GM12872 (cell line): Measurements from ENCODE around the gene C3orf80.

Source experiments
- TF ChIP-seq, protein P1 (sequence below): IDR thresholded peaks from 3 replicates; pipeline ENCODE4 v1.5.1; 2011; ENCODE audit warnings: low read depth, mild to moderate bottlenecking, low read length, moderate library complexity; ENCODE audit not compliant: insufficient read depth

The C3orf80 gene

DNA sequence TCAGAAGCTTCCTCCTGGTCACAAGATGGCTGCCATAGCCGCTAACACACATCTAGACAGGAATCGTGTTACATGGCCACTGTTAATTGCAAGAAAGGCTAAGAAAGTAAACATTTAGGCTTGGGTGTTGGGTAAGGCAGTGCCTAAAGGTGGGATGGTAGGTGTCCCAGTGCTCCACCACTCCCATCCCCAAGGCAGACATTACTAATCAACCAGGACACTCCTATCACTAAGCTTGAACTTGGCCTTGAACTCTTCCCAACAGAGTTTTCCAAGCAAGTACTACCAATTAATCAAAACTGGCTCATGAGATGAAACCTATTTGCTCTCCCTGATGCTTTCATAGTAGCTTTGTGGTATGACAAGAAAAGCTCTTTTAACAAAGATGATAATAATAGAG is 37.9 kb upstream of the C3orf80 start:
- TF ChIP-seq, protein P1, sequence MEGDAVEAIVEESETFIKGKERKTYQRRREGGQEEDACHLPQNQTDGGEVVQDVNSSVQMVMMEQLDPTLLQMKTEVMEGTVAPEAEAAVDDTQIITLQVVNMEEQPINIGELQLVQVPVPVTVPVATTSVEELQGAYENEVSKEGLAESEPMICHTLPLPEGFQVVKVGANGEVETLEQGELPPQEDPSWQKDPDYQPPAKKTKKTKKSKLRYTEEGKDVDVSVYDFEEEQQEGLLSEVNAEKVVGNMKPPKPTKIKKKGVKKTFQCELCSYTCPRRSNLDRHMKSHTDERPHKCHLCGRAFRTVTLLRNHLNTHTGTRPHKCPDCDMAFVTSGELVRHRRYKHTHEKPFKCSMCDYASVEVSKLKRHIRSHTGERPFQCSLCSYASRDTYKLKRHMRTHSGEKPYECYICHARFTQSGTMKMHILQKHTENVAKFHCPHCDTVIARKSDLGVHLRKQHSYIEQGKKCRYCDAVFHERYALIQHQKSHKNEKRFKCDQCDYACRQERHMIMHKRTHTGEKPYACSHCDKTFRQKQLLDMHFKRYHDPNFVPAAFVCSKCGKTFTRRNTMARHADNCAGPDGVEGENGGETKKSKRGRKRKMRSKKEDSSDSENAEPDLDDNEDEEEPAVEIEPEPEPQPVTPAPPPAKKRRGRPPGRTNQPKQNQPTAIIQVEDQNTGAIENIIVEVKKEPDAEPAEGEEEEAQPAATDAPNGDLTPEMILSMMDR = no peak

DNA sequence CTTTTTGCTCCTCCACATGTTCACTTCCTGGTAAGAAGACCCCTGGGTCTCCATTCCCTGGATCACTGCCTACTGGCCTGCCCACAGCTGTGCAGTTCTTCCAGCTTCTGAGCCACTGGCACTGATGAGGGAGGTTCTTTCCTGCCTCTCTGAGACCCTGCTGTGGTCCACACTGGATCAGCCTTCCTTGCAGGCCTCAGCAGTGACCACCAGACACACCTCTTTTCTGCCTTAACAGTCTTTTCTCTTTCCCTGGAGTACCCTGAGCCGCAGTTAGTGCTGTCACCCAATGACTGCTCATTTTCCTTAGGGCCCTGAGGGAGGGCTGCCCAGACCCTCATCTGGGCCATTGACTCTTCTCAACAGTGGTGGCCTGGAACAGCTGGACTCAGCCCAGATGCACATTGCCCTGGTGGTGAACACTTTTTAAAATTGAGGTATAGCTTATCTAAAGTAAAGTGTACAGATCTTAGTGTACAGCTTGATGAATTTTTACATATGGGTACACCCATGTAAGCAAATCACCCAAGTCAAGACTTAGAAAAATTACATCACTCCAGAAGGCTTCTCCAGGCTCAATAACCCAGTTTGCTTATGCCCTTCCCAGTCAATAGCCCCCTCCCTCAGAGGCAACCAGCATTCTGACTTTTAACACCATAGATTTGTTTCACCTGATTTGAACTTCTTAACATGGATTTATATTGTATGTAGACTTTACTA is 32.8 kb upstream of the C3orf80 start:
- TF ChIP-seq, protein P1 = no peak

DNA sequence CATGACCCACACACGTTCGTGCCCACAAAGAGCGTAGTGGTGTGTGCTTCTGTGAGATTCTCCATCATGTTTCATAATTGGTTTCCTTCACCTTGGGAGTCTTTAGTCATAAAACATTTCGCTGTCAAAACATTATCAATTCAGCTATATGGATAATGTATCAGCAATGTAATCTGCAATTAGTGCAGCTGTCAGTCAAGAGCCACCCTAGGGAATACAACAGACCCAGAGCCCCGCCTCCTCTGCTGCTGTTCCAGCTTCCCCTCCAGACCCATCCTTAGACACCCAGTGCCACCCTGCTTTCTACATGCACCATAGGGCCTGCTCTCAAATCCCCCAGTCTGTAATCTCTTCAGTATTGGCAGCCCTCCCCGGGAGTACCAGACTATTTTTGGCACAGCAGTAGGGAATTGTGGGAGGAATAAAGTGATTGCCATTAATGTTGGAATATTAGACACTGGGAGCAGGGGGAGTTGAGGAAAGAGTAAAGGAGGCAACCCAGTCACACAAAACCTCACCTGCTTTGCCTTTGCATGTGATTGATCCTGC is 31.5 kb upstream of the C3orf80 start:
- TF ChIP-seq, protein P1 = no peak

DNA sequence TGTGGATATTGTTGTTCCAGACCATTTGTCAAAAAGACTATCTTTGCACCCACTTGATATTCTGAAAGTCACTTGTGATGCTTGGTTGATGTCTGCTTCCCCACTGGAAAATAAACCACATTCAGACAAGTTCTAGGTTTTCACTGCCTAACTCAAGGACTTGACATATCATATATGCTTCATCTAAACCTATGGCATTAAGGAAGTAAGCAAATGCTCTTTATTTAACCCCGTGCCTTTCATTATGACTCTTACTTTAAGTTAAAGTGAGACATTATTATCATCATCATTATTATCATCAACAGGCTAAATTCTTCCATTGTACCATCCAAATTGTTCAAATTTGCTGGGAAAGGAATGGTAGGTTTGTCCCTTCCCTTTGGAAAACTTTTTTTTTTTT is 30.8 kb upstream of the C3orf80 start:
- TF ChIP-seq, protein P1 = no peak

DNA sequence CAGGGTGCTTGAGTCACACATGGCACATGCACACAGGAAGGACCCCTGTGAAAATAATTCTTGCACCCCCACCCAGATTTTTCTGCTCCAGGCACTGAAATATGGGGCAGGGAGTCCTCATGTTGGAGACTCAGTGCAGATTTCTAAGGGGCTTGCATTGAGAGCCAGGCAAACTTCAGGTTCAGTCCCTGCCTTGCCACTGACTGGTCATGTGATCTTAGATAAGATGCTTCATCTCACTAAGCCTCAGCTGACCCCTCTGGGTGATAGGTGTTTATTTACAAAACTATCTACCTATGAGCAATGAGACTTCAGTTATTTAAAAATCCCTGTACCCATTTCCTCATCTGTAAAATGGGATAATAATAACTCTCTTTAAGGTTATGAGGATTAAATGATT is 30.1 kb upstream of the C3orf80 start:
- TF ChIP-seq, protein P1 = no peak

DNA sequence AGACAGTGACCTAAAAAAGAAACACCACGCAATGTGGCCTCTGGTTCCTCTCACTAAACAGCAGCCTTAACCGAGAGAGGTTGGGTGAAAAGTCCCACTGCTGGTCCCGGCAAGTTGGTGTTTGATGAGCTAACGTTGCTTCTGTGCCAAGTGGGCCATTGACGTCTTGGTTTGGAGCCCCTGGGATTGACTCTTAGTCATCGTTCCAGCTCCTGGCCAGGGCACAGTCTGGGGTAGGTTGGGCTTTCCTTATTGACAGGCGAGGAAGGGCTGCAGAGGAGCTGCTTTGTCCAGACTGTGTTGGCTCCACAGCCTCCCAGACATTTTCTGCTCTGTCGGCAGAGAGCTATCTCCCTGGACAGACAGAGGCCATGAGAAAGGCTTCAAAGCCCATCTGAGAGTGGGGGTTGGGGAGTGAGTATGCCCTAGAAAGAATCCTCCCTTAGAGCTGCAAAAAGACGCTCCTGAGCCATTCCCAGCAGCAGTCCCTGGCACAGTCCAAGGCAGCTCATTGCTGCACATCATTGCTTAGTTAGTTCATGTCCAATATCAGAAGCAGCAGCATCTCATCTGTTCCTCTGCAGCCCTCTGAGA is 28.6 kb upstream of the C3orf80 start:
- TF ChIP-seq, protein P1 = no peak

DNA sequence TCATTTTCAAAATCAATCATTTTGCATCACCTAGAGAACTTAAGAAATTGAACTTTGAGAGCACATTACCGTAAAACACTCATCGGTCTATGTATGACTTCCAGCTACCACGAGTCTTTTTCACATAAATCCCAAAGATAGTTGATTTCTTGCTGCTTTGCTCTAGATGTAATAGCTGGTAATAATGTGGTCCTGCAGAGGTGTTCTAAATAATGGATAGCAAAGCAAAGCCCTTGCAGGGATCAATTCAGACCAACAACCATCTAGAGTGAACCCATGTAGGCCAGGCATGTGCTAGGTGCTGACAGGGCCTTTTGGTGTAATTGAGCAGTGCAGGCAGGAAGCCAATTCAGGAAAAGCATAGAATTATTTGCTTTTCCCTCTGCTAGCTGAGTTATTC is 26.1 kb upstream of the C3orf80 start:
- TF ChIP-seq, protein P1 = no peak
